GM12872 (cell line): ENCODE results near the gene MYOZ2.

ENCODE experiments used
- CTCF ChIP-seq: IDR thresholded peaks from 3 replicates; pipeline ENCODE4 v1.5.1; 2011; ENCODE audit warnings: low read depth, mild to moderate bottlenecking, low read length, moderate library complexity; ENCODE audit not compliant: insufficient read depth

Gene MYOZ2

GRCh38 chr4:119232286-119232685 is 96.7 kb downstream of the MYOZ2 start:
- no peak for TF ChIP-seq CTCF

GRCh38 chr4:119233191-119233590 is 97.6 kb downstream of the MYOZ2 start:
- TF ChIP-seq CTCF = no peak

- no peak for TF ChIP-seq CTCF
Observed at GRCh38 chr4:119233750-119234149, 98.1 kb downstream of the MYOZ2 start.

GRCh38 chr4:119237201-119237600 is 101.6 kb downstream of the MYOZ2 start:
- no peak for TF ChIP-seq CTCF
